Measurements from ENCODE around the gene WRNIP1.

WRNIP1 gene

GRCh38 chr6:2754393-2754792 lies 10.8 kb upstream of the WRNIP1 start:
- no peak for TF ChIP-seq ISL1 (CRISPR knock-in tag; IDR thresholded peaks at IDR 0.05)
- no peak for TF ChIP-seq ZC3H10 (CRISPR knock-in tag; IDR thresholded peaks at IDR 0.05)
- no peak for ATAC-seq

- no peak for ATAC-seq
- no peak for TF ChIP-seq ARNTL (CRISPR knock-in tag; IDR thresholded peaks at IDR 0.05; ENCODE audit: borderline replicate concordance, low read depth)
- TF ChIP-seq, protein P1, sequence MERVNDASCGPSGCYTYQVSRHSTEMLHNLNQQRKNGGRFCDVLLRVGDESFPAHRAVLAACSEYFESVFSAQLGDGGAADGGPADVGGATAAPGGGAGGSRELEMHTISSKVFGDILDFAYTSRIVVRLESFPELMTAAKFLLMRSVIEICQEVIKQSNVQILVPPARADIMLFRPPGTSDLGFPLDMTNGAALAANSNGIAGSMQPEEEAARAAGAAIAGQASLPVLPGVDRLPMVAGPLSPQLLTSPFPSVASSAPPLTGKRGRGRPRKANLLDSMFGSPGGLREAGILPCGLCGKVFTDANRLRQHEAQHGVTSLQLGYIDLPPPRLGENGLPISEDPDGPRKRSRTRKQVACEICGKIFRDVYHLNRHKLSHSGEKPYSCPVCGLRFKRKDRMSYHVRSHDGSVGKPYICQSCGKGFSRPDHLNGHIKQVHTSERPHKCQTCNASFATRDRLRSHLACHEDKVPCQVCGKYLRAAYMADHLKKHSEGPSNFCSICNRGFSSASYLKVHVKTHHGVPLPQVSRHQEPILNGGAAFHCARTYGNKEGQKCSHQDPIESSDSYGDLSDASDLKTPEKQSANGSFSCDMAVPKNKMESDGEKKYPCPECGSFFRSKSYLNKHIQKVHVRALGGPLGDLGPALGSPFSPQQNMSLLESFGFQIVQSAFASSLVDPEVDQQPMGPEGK (CRISPR knock-in tag; IDR thresholded peaks at IDR 0.05; ENCODE audit: borderline replicate concordance), result no peak
- TF ChIP-seq ZFP30 (CRISPR knock-in tag; IDR thresholded peaks at IDR 0.05), result no peak
These were observed 10.3 kb upstream of the WRNIP1 start for GRCh38 chr6:2754911-2755310.

DNA sequence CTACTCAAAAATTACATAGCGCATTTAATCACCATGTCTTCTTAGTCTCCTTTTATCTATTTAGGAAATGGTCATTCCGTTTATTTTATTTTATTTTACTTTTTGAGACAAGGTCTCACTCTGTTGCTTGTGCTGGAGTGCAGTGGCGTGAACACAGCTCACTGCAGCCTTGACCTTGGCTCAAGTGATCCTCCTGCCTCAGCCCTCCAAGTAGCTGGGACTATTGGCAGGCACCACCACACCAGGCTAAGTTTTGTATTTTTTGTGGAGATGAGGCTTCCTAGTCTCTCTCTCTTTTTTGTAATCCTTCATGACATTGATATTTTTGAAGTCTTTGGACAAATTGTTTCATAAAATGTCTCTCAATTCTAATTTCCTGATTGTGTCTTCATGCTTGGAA lies 9.7 kb upstream of the WRNIP1 start:
- no peak for ATAC-seq
- no peak for TF ChIP-seq CREB5 (CRISPR knock-in tag; IDR thresholded peaks at IDR 0.05; ENCODE audit: low read depth)
- TF ChIP-seq TCF4 (CRISPR knock-in tag; IDR thresholded peaks at IDR 0.05; ENCODE audit: borderline replicate concordance), result no peak
- no peak for TF ChIP-seq CSDC2 (CRISPR knock-in tag; IDR thresholded peaks at IDR 0.05)
- TF ChIP-seq, protein P2, sequence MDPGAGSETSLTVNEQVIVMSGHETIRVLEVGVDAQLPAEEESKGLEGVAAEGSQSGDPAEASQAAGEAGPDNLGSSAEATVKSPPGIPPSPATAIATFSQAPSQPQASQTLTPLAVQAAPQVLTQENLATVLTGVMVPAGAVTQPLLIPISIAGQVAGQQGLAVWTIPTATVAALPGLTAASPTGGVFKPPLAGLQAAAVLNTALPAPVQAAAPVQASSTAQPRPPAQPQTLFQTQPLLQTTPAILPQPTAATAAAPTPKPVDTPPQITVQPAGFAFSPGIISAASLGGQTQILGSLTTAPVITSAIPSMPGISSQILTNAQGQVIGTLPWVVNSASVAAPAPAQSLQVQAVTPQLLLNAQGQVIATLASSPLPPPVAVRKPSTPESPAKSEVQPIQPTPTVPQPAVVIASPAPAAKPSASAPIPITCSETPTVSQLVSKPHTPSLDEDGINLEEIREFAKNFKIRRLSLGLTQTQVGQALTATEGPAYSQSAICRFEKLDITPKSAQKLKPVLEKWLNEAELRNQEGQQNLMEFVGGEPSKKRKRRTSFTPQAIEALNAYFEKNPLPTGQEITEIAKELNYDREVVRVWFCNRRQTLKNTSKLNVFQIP (CRISPR knock-in tag; IDR thresholded peaks at IDR 0.05; ENCODE audit: borderline replicate concordance, low read depth), result no peak
- no peak for TF ChIP-seq ZNF565 (CRISPR knock-in tag; conservative IDR thresholded peaks at IDR 0.05; ENCODE audit: low read depth)
- TF ChIP-seq, protein P1 (CRISPR knock-in tag; IDR thresholded peaks at IDR 0.05; ENCODE audit: borderline replicate concordance), result no peak

DNA sequence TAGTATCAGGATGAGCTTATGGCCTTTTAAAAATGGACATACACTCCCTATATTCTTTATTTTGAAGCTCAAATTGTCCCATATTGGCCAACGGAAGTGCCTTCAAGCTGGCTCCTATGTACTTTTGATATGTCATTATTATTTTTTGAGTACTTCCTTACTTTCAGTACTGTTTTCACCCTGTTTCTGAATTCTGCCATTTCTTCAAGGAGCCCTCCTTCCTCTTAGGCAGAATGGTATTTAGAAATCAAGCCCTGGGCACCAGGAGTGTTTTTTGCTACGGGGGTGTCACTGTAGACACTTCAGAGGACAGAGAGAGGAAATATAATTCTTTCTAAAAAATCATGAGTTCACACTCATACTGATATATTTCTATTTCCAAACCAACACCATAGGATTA lies 9.0 kb upstream of the WRNIP1 start:
- no peak for ATAC-seq
- no peak for TF ChIP-seq CREB5 (CRISPR knock-in tag; IDR thresholded peaks at IDR 0.05; ENCODE audit: low read depth)
- no peak for TF ChIP-seq GLIS3 (CRISPR knock-in tag; IDR thresholded peaks at IDR 0.05)

- ATAC-seq, result no peak
- TF ChIP-seq ZC3H10 (CRISPR knock-in tag; IDR thresholded peaks at IDR 0.05), result no peak
- TF ChIP-seq GLIS3 (CRISPR knock-in tag; IDR thresholded peaks at IDR 0.05), result no peak
- TF ChIP-seq ISL1 (CRISPR knock-in tag; IDR thresholded peaks at IDR 0.05), result no peak
- TF ChIP-seq, protein P1 (CRISPR knock-in tag; IDR thresholded peaks at IDR 0.05; ENCODE audit: borderline replicate concordance), result no peak
- no peak for TF ChIP-seq OSR1 (CRISPR knock-in tag; IDR thresholded peaks at IDR 0.05)
- TF ChIP-seq ZNF70 (CRISPR knock-in tag; IDR thresholded peaks at IDR 0.05), result no peak
- no peak for TF ChIP-seq ESRRG (CRISPR knock-in tag; IDR thresholded peaks at IDR 0.05)
- TF ChIP-seq ZFP3 (CRISPR knock-in tag; IDR thresholded peaks at IDR 0.05), result no peak
- no peak for TF ChIP-seq SNAI2 (CRISPR knock-in tag; IDR thresholded peaks at IDR 0.05)
- no peak for TF ChIP-seq RARB (CRISPR knock-in tag; IDR thresholded peaks at IDR 0.05)
- no peak for TF ChIP-seq ZNF565 (CRISPR knock-in tag; conservative IDR thresholded peaks at IDR 0.05; ENCODE audit: low read depth)
- TF ChIP-seq, protein P2 (CRISPR knock-in tag; IDR thresholded peaks at IDR 0.05; ENCODE audit: borderline replicate concordance, low read depth), result no peak
- TF ChIP-seq CSDC2 (CRISPR knock-in tag; IDR thresholded peaks at IDR 0.05), result no peak
- TF ChIP-seq ZNF8 (CRISPR knock-in tag; IDR thresholded peaks at IDR 0.05), result no peak
- no peak for TF ChIP-seq PPARA (CRISPR knock-in tag; IDR thresholded peaks at IDR 0.05; ENCODE audit: borderline replicate concordance)
- no peak for TF ChIP-seq TOX (CRISPR knock-in tag; IDR thresholded peaks at IDR 0.05; ENCODE audit: borderline replicate concordance)
These were observed 8.4 kb upstream of the WRNIP1 start for GRCh38 chr6:2756687-2757224.
